Ovary (tissue), 9 donors: Measurements from ENCODE around the gene WBP2. TPM values are rescaled to one million over a fixed set of nuclear protein-coding genes. Genes with fewer than 3 reads are reported as not detected.
A peak's percentile ranks its signal among the peaks of the same experiment; 100 is the strongest.

Experiments used
- DNase-seq, 5 donors: peaks; one replicate each; pipeline ENCODE4 v3.0.0-alpha.2; 2019 to 2020
- H3K27ac ChIP-seq, 2 donors: fragments of 200-600 bp; one replicate each; pipeline versions ENCODE4 v1.5.1 to v1.8.0; 2019 to 2022
- H3K27me3 ChIP-seq: fragments of 200-600 bp; one replicate; pipeline ENCODE4 v1.8.0; 2022
- H3K36me3 ChIP-seq: fragments of 200-600 bp; sonication (generic); one replicate; pipeline ENCODE4 v1.5.1; 2019
- H3K4me1 ChIP-seq: one replicate; pipeline ENCODE4 v1.8.1; 2013; ENCODE audit warnings: mild to moderate bottlenecking, moderate library complexity; ENCODE audit not compliant: insufficient read depth
- H3K4me3 ChIP-seq: fragments of 200-600 bp; sonication (generic); one replicate; pipeline ENCODE4 v1.5.1; 2017
- H3K9me3 ChIP-seq, 2 donors: fragments of 200-600 bp in 1 of 2; sonication (generic) in 1 of 2; one replicate each; pipeline versions ENCODE4 v1.5.1 to v1.8.1; 2013 to 2019; ENCODE audit warnings: mild to moderate bottlenecking in 1 of 2, moderate library complexity in 1 of 2
- CTCF ChIP-seq, 3 donors: fragments of 450-650 bp in 2 of 3; fragments of 200-600 bp in 1 of 3; IDR thresholded peaks; one replicate each; pipeline versions ENCODE4 v1.5.1 to v1.8.0; 2016 to 2022; ENCODE audit warnings: antibody characterized with exemption in 3 of 3, mild to moderate bottlenecking in 1 of 3
- EP300 ChIP-seq: sonication (generic); formaldehyde crosslinking; IDR thresholded peaks from one replicate; pipeline ENCODE4 v1.6.1; 2017; ENCODE audit warnings: antibody characterized with exemption
- POLR2A ChIP-seq: fragments of 450-650 bp; IDR thresholded peaks from one replicate; pipeline ENCODE4 v1.6.1; 2017; ENCODE audit warnings: antibody characterized with exemption, mild to moderate bottlenecking, moderate library complexity
- WGBS, 3 donors: extraction: QIAGEN DNeasy Blood & Tissue Kit in 1 of 3; methylation state at CpG; one replicate each; pipeline versions ENCODE4 v1.1.5 to v1.1.7; 2013 to 2017; 5-methylcytosine and 5-hydroxymethylcytosine counted together
- intact Hi-C, 4 donors: fragments of 100-400 bp; cut with DNase I; formaldehyde crosslinking; loops; one replicate each; pipeline versions ENCODE4 v1.11.0 to v1.15.1; 2022 to 2023
- polyA plus RNA-seq, 2 donors: library from polyadenylated mRNA; stranded (reverse); fragments of 200-250 nt in 1 of 2; fragments of 350-450 nt in 1 of 2; fragmentation: Illumina TruSeq in 1 of 2; extraction: RNeasy Lipid Tissue Mini Kit (QIAGEN cat#74804) in 1 of 2; gene quantifications; one replicate each; pipeline ENCODE4 v1.2.3, GENCODE V29; 2013 to 2014
- total RNA-seq, 7 donors: library from RNA; depleted of rRNA in 2 of 7; stranded (reverse); fragments of >200 nt in 2 of 7; fragmentation: NEBNext Ultra II Directional in 3 of 7; extraction: Animal tissue kit (Norgen Biotek cat#: 25700) in 3 of 7; gene quantifications; one replicate each; pipeline versions ENCODE4 v1.1.0 to v1.2.4, GENCODE V29; 2016 to 2023
- donor health status: DM: no; HTN: no; CAD: no; lungs with moderate emphysema.
- donor health status: DM: no; HTN: no; CAD: no.
- donor health status: Bipolar disorder and iron deficiency.
- donor health status: DM: yes; HTN: yes; CAD: no.
- donor health status: DM: no; HTN: no; CAD: no.
- donor health status: DM: yes; HTN: yes; CAD: no.

Gene WBP2
- total and polyA plus RNA-seq, 9 donors = 48.5 to 184 (median 116) TPM

GRCh38 chr17:75808549-75808904 is 46.6 kb downstream of the WBP2 start:
- TF ChIP-seq CTCF (IDR thresholded peaks at IDR 0.05) (no peak), EP300 (no peak), POLR2A (no peak)
- Histone ChIP-seq H3K36me3 (no peaks in the 10 kb centered on the region), H3K4me3 (no peak overlapping the region), H3K27me3 (no peaks in the 10 kb centered on the region), H3K9me3 (no peaks in the 10 kb centered on the region), H3K4me1 (no peaks in the 10 kb centered on the region), H3K27ac (no peak overlapping the region)
- WGBS, 3 donors = 55 to 65% (median 62%) methylated on average over 4 of the region's 4 CpGs
- intact Hi-C loops = no loop called here
- peak in 1 of 5 donors; percentile 7 for DNase-seq

GRCh38 chr17:75807861-75808260 is 47.3 kb downstream of the WBP2 start:
- peak in 1 of 5 donors; percentile 23 for DNase-seq

GRCh38 chr17:75806822-75807500 is 48.2 kb downstream of the WBP2 start:
- no peak overlapping the region for H3K4me3 ChIP-seq
- no peaks in the 10 kb centered on the region for H3K27me3 ChIP-seq
- peak in 1 of 5 donors; percentile 24 for DNase-seq
- intact Hi-C loops = no loop called here
- H3K4me1 ChIP-seq = no peaks in the 10 kb centered on the region
- H3K36me3 ChIP-seq = no peaks in the 10 kb centered on the region
- no peak overlapping the region for H3K27ac ChIP-seq
- WGBS, 3 donors = 76 to 89% (median 83%) methylated on average over 4 of the region's 4 CpGs
- TF ChIP-seq CTCF (IDR thresholded peaks at IDR 0.05) (no peak), POLR2A (no peak), EP300 (no peak)
- no peaks in the 10 kb centered on the region for H3K9me3 ChIP-seq

More at GRCh38 chr17:75807861-75808260, 47.3 kb downstream of the WBP2 start:
- TF ChIP-seq CTCF (IDR thresholded peaks at IDR 0.05) = no peak
- TF ChIP-seq EP300 = no peak
- TF ChIP-seq POLR2A = no peak
- no peak overlapping the region for H3K4me3 ChIP-seq
- WGBS, 3 donors = 90 to 96% (median 90%) methylated on average over 3 of the region's 3 CpGs
- no peaks in the 10 kb centered on the region for H3K36me3 ChIP-seq
- no peaks in the 10 kb centered on the region for H3K4me1 ChIP-seq
- H3K9me3 ChIP-seq = no peaks in the 10 kb centered on the region
- H3K27ac ChIP-seq = no peak overlapping the region
- intact Hi-C loops = no loop called here
- no peaks in the 10 kb centered on the region for H3K27me3 ChIP-seq

GRCh38 chr17:75803883-75804282 is 51.3 kb downstream of the WBP2 start:
- Histone ChIP-seq H3K36me3 (no peaks in the 10 kb centered on the region), H3K27me3 (no peaks in the 10 kb centered on the region), H3K27ac (no peak overlapping the region), H3K4me1 (no peaks in the 10 kb centered on the region), H3K4me3 (no peak overlapping the region), H3K9me3 (no peaks in the 10 kb centered on the region)
- intact Hi-C loops = no loop called here
- no peak for TF ChIP-seq CTCF (IDR thresholded peaks at IDR 0.05)
- no peak for TF ChIP-seq EP300
- TF ChIP-seq POLR2A = no peak
- 94 to 95% (median 94%) methylated on average over 1 of the region's 1 CpG for WGBS, 3 donors
- no peak for DNase-seq
